SK-N-SH treated with all-trans-retinoic acid at 6 μM for 48 hours (cell line): ENCODE measurements around the gene CD300LF.

Experiments
- ARNTL ChIP-seq: fragments of 450-650 bp; formaldehyde crosslinking; IDR thresholded peaks from 2 replicates; pipeline ENCODE4 v1.5.0; 2020; ENCODE audit warnings: low read depth, mild to moderate bottlenecking, moderate library complexity, borderline replicate concordance
- CREB5 ChIP-seq: fragments of 250-450 bp; sonication (Bioruptor Pico); IDR thresholded peaks from 2 replicates; pipeline ENCODE4 v1.5.1; 2020; ENCODE audit warnings: low read depth, mild to moderate bottlenecking, moderate library complexity
- OSR1 ChIP-seq: fragments of 250-450 bp; sonication (Bioruptor Pico); IDR thresholded peaks from 2 replicates; pipeline ENCODE4 v1.8.0; 2022; ENCODE audit warnings: moderate library complexity, mild to moderate bottlenecking, inconsistent platforms
- PATZ1 ChIP-seq: fragments of 250-450 bp; sonication (Bioruptor Pico); IDR thresholded peaks from 2 replicates; pipeline ENCODE4 v1.8.0; 2020; ENCODE audit warnings: mild to moderate bottlenecking, moderate library complexity, borderline replicate concordance
- POU6F1 ChIP-seq: fragments of 250-450 bp; sonication (Bioruptor Pico); IDR thresholded peaks from 2 replicates; pipeline ENCODE4 v1.8.0; 2021; ENCODE audit warnings: low read depth, mild to moderate bottlenecking, moderate library complexity, borderline replicate concordance
- SNAI2 ChIP-seq: fragments of 250-450 bp; sonication (Bioruptor Pico); IDR thresholded peaks from 2 replicates; pipeline ENCODE4 v1.5.0; 2020; ENCODE audit warnings: mild to moderate bottlenecking, moderate library complexity
- TCF4 ChIP-seq: fragments of 250-450 bp; sonication (Bioruptor Pico); IDR thresholded peaks from 2 replicates; pipeline ENCODE4 v1.8.0; 2021; ENCODE audit warnings: mild to moderate bottlenecking, moderate library complexity, borderline replicate concordance
- ZFP3 ChIP-seq: fragments of 250-450 bp; sonication (Bioruptor Pico); IDR thresholded peaks from 2 replicates; pipeline ENCODE4 v1.5.0; 2020; ENCODE audit warnings: mild to moderate bottlenecking, moderate library complexity
- ZFP30 ChIP-seq: fragments of 450-650 bp; formaldehyde crosslinking; IDR thresholded peaks from 2 replicates; pipeline ENCODE4 v1.5.0; 2022; ENCODE audit warnings: mild to moderate bottlenecking, moderate library complexity
- ZNF565 ChIP-seq: fragments of 450-650 bp; formaldehyde crosslinking; conservative IDR thresholded peaks from 2 replicates; pipeline ENCODE4 v1.5.0; 2020; ENCODE audit warnings: low read depth, mild to moderate bottlenecking, moderate library complexity

GRCh38 chr17:74725111-74725510, 12.4 kb upstream of the CD300LF start:
- no peak for TF ChIP-seq OSR1
- no peak for TF ChIP-seq CREB5 (CRISPR knock-in tag)
- TF ChIP-seq PATZ1 (CRISPR knock-in tag), result no peak
- no peak for TF ChIP-seq TCF4 (CRISPR knock-in tag)
- TF ChIP-seq SNAI2 (CRISPR knock-in tag), result no peak
- no peak for TF ChIP-seq ZFP30
- no peak for TF ChIP-seq ZNF565 (CRISPR knock-in tag)
- no peak for TF ChIP-seq POU6F1 (CRISPR knock-in tag)
- TF ChIP-seq ARNTL (CRISPR knock-in tag), result no peak
- no peak for TF ChIP-seq ZFP3 (CRISPR knock-in tag)
